Nephron (organoid): ENCODE measurements around the gene SLC7A6.

Experiments
- H3K27ac Mint-ChIP-seq, 3 experiments: 2 replicates each; pipeline ENCODE4 v1.8.0; 2020; ENCODE audit warnings: mixed read lengths in 3 of 3, mild to moderate bottlenecking in 2 of 3, moderate library complexity in 1 of 3
- H3K27me3 Mint-ChIP-seq: 2 replicates; pipeline ENCODE4 v1.8.0; 2021; ENCODE audit warnings: low read depth, mild to moderate bottlenecking, moderate library complexity, mixed read lengths
- H3K36me3 Mint-ChIP-seq: 2 replicates; pipeline ENCODE4 v1.8.0; 2020; ENCODE audit warnings: low read depth, mixed read lengths
- H3K4me1 Mint-ChIP-seq: 2 replicates; pipeline ENCODE4 v1.8.0; 2020; ENCODE audit warnings: mixed read lengths
- H3K4me3 Mint-ChIP-seq, 3 experiments: 2 replicates each; pipeline ENCODE4 v1.8.0; 2020; ENCODE audit warnings: mild to moderate bottlenecking in 3 of 3, mixed read lengths in 3 of 3, moderate library complexity in 2 of 3
- H3K9me3 Mint-ChIP-seq: 2 replicates; pipeline ENCODE4 v1.8.0; 2020; ENCODE audit warnings: mixed read lengths
- TF ChIP-seq, protein P1 (sequence below), 3 experiments: fragments of 200-600 bp; sonication (generic); IDR thresholded peaks; one replicate each; pipeline ENCODE4 v1.5.0; 2021; ENCODE audit warnings: antibody characterized with exemption in 3 of 3; ENCODE audit not compliant: unreplicated experiment in 3 of 3

SLC7A6 gene

DNA sequence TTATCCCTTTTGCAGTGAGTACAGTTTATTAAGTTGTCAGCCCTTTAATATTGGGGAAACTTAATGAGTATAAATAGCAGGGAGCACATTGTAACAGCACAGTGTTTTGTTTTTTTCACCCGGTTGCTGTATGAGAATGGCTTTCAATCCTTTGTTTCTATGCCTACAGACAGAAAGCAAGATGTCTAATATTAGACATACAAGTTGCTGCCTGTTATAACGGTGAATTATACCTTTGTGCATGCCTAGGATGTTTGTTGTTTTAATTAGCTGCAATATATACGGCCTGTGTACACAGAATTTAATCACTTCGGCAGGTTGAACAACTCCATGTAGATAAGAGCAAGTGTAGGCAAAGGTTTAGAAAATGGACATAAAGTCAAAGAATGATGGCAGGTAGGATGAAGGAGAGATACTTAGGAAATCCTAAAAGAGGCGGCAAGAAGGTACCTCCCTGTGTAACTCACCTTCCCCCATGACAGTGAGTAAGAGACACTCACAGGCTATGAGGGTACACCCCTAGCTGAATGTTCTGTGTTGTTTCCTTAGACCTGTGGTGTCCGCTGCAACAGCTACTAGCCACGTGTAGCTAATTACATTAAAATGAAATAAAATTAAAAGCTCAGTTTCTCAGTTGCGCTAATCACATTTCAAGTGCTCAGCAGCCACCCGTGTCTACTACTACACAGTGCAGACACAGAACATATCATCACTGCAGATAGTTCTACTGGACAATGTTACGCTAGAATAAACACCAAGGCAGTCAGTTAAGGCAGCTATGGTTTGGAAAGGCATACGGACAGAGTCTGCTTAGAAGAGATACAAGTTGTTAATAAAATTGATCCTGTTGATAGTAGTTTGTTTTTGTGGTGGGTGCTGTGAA lies 35.5 kb downstream of the SLC7A6 start:
- no peaks in the 10 kb centered on the region for H3K9me3 Mint-ChIP-seq
- peaks cover 34% of the 10 kb centered on the region for H3K4me1 Mint-ChIP-seq
- H3K27ac Mint-ChIP-seq: peak overlapping the region in 2 of 3 experiments; percentile 81
- no peak overlapping the region for H3K4me3 Mint-ChIP-seq
- peaks cover 60% of the 10 kb centered on the region for H3K36me3 Mint-ChIP-seq
- TF ChIP-seq, protein P1, sequence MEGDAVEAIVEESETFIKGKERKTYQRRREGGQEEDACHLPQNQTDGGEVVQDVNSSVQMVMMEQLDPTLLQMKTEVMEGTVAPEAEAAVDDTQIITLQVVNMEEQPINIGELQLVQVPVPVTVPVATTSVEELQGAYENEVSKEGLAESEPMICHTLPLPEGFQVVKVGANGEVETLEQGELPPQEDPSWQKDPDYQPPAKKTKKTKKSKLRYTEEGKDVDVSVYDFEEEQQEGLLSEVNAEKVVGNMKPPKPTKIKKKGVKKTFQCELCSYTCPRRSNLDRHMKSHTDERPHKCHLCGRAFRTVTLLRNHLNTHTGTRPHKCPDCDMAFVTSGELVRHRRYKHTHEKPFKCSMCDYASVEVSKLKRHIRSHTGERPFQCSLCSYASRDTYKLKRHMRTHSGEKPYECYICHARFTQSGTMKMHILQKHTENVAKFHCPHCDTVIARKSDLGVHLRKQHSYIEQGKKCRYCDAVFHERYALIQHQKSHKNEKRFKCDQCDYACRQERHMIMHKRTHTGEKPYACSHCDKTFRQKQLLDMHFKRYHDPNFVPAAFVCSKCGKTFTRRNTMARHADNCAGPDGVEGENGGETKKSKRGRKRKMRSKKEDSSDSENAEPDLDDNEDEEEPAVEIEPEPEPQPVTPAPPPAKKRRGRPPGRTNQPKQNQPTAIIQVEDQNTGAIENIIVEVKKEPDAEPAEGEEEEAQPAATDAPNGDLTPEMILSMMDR (IDR thresholded peaks at IDR 0.05; ENCODE audit: unreplicated experiment in 3 of 3): no peak
- no peaks in the 10 kb centered on the region for H3K27me3 Mint-ChIP-seq

DNA sequence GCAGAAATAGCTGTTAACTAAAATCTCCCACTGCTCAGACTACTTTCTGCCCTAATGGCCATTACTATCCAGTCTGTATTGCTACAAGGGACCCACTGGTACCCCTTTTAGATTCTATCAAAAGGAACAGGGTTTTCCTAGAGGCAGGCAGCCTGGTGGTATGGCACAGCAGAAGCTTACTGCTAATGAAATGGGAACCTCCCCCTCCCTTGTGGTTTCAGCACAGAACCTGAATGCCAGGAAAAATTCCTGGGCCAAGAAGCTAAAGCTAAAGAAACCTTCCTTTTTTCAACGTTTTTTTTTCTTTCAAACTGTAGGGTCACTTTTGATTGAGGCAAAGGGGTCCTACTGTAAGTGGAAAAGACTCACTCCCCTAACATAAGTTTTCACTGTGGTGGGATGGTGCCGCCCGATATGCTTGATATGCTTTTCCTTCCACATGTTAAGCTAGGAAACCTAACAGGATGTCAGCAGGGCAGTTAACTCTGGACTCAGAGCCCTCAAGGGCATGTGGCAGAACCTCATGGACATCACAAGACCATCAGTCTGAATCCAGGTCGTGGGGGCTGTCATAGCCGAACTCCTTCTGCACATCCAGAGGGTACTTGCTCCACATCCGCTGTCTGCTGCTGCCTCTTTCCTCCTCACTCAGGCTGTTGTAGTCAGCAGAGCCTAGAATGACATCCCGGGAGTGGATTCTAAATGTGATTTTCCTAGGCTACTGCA lies 36.6 kb downstream of the SLC7A6 start:
- Mint-ChIP-seq H3K4me1 (peaks cover 34% of the 10 kb centered on the region), H3K27ac (peak overlapping the region in 1 of 3 experiments; percentile 81), H3K9me3 (no peaks in the 10 kb centered on the region), H3K36me3 (peaks cover 65% of the 10 kb centered on the region), H3K27me3 (no peaks in the 10 kb centered on the region), H3K4me3 (no peak overlapping the region)
- TF ChIP-seq, protein P1 (IDR thresholded peaks at IDR 0.05; ENCODE audit: unreplicated experiment in 3 of 3): no peak

DNA sequence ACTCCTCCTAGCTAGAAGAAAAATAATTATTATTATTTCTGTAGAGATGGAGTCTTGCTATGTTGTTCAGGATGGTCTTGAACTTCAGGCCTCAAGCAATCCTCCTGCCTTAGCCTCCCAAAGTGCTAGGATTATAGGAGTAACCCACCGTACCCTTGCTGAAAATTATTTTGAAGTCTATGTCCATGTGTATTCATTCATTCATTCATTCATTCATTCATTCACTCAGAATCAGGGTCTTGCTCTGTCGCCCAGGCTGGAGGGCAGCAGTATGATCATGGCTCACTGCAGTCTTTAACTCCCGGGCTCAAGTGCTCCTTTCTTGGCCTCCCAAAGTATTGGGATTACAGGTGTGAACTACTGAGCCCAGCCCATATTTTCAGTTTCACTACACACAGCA lies 42.3 kb downstream of the SLC7A6 start:
- peaks cover 19% of the 10 kb centered on the region for H3K4me1 Mint-ChIP-seq
- no peaks in the 10 kb centered on the region for H3K9me3 Mint-ChIP-seq
- H3K36me3 Mint-ChIP-seq: peaks cover 45% of the 10 kb centered on the region
- no peak overlapping the region for H3K4me3 Mint-ChIP-seq
- no peaks in the 10 kb centered on the region for H3K27me3 Mint-ChIP-seq
- TF ChIP-seq, protein P1 (IDR thresholded peaks at IDR 0.05; ENCODE audit: unreplicated experiment in 3 of 3): no peak
- H3K27ac Mint-ChIP-seq: no peak overlapping the region

DNA sequence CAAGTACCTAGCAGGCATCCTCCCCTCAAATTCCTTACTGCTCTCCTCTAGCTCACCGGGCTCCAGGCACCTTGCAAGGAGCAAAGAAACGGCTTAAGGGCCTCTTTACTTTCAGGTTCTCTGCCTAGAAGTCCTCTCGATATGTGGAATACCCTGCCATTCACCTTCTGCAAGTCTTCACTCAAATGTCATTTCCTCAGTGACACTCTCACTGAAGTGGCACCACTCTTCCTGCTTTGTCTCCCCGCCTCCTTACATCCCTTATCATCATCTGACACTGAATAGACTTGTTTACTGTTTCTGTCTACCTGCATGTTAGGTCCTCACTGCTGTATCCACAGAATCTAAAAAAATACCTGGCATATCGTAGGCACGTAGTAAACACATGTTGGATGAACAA lies 45.5 kb downstream of the SLC7A6 start:
- peaks cover 29% of the 10 kb centered on the region for H3K36me3 Mint-ChIP-seq
- H3K4me1 Mint-ChIP-seq: peaks cover 31% of the 10 kb centered on the region
- TF ChIP-seq, protein P1 (IDR thresholded peaks at IDR 0.05; ENCODE audit: unreplicated experiment in 3 of 3): no peak

DNA sequence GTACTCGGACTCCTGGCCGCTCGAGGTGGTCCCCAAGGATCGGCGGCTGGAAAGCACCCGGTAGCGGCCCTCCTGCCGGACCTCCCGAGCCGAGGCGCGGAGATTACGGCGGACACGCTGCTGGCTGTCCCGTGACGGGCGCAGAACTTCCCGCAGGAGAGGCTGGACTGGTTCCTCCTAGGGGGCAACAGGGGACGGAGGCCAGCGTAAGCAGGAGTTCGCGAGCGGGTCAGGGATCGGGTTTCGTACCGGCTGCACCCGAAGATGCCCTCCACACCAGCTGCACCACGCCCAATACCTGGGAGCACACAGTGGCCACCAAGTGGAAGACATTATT lies 46.1 kb downstream of the SLC7A6 start:
- peaks cover 28% of the 10 kb centered on the region for H3K36me3 Mint-ChIP-seq
- peaks cover 31% of the 10 kb centered on the region for H3K4me1 Mint-ChIP-seq
- peak overlapping the region; percentile 96 to 100 (median 96) for H3K4me3 Mint-ChIP-seq
- H3K27ac Mint-ChIP-seq: peak overlapping the region; percentile 85 to 98 (median 94)
- TF ChIP-seq, protein P1 (IDR thresholded peaks at IDR 0.05; ENCODE audit: unreplicated experiment in 3 of 3): no peak
- H3K9me3 Mint-ChIP-seq: no peaks in the 10 kb centered on the region
- H3K27me3 Mint-ChIP-seq: no peaks in the 10 kb centered on the region

More for the DNA sequence above, 45.5 kb downstream of the SLC7A6 start:
- Mint-ChIP-seq H3K27ac (peak overlapping the region in 2 of 3 experiments; percentile 71 to 94), H3K27me3 (no peaks in the 10 kb centered on the region), H3K4me3 (peak overlapping the region; percentile 96 to 100 (median 96)), H3K9me3 (no peaks in the 10 kb centered on the region)
